ENCODE measurements around the gene RNF114. TPM values are rescaled to one million over a fixed set of nuclear protein-coding genes. Genes with fewer than 3 reads are reported as not detected.

The RNF114 gene
- total RNA-seq, 1 donor from 2014 or later: 63.0 TPM

- ATAC-seq (no peak), DNase-seq (no peak)
- no peak for TF ChIP-seq CTCF (IDR thresholded peaks at IDR 0.05)
- no peaks in the 10 kb centered on the region for H3K27me3 ChIP-seq (ENCODE audit: low read depth)
- H3K9me3 ChIP-seq: no peaks in the 10 kb centered on the region
- H3K4me3 ChIP-seq: no peak overlapping the region
- peaks cover 8% of the 10 kb centered on the region for H3K4me1 ChIP-seq
- intact Hi-C loops (cut with DNase I): no loop called here
- no peaks in the 10 kb centered on the region for H3K36me3 ChIP-seq
- no peak overlapping the region for H3K27ac ChIP-seq
Measured at GRCh38 chr20:50001784-50002311, 65.7 kb downstream of the RNF114 start.

GRCh38 chr20:50003253-50003656 lies 67.1 kb downstream of the RNF114 start:
- TF ChIP-seq CTCF (IDR thresholded peaks at IDR 0.05): no peak
- ATAC-seq (peak; percentile 59 to 72), DNase-seq (no peak)
- H3K9me3 ChIP-seq: no peaks in the 10 kb centered on the region
- no peak overlapping the region for H3K27ac ChIP-seq
- H3K4me3 ChIP-seq: no peak overlapping the region
- intact Hi-C loops (cut with DNase I): no loop called here
- H3K27me3 ChIP-seq (ENCODE audit: low read depth): no peaks in the 10 kb centered on the region
- peaks cover 8% of the 10 kb centered on the region for H3K4me1 ChIP-seq
- no peaks in the 10 kb centered on the region for H3K36me3 ChIP-seq

Other genes with a start within 250 kb of the RNF114 start
- 39.5 TPM for gene B4GALT5, start 222.5 kb upstream of the RNF114 start, total RNA-seq
- gene SLC9A8, start 123.6 kb upstream of the RNF114 start, total RNA-seq: 17.7 TPM
- 7.2 TPM for gene SPATA2, start 20.9 kb upstream of the RNF114 start, total RNA-seq
- 1.9 TPM for gene SNAI1, start 46.6 kb downstream of the RNF114 start, total RNA-seq
- gene UBE2V1, start 176.8 kb downstream of the RNF114 start, total RNA-seq: 83.4 TPM
- 27.8 TPM for gene PEDS1, start 217.3 kb downstream of the RNF114 start, total RNA-seq

Measured in lower lobe of right lung (tissue), 2 donors.